NK-92 (cell line): ENCODE results near the gene PC.
"Not testable (repeated sequence)": the region's sequence is repeated elsewhere in the genome, so short reads cannot be mapped to it uniquely, and the experiment has no call there.

Experiments
- DNase-seq: peaks from one replicate; lab custom pipeline; 2025; ENCODE audit not compliant: unreplicated experiment; lab: John Stamatoyannopoulos, UW

PC gene

GRCh38 chr11:66958232-66958955 lies at the start of gene PC:
TSS of gene PC (minus strand) at chr11:66958383. CDS start at chr11:66872159, 86,224 bp downstream.
- peak; percentile 67 for DNase-seq

GRCh38 chr11:67007126-67007525 lies 48.9 kb upstream of the PC start:
- DNase-seq: no peak

DNA sequence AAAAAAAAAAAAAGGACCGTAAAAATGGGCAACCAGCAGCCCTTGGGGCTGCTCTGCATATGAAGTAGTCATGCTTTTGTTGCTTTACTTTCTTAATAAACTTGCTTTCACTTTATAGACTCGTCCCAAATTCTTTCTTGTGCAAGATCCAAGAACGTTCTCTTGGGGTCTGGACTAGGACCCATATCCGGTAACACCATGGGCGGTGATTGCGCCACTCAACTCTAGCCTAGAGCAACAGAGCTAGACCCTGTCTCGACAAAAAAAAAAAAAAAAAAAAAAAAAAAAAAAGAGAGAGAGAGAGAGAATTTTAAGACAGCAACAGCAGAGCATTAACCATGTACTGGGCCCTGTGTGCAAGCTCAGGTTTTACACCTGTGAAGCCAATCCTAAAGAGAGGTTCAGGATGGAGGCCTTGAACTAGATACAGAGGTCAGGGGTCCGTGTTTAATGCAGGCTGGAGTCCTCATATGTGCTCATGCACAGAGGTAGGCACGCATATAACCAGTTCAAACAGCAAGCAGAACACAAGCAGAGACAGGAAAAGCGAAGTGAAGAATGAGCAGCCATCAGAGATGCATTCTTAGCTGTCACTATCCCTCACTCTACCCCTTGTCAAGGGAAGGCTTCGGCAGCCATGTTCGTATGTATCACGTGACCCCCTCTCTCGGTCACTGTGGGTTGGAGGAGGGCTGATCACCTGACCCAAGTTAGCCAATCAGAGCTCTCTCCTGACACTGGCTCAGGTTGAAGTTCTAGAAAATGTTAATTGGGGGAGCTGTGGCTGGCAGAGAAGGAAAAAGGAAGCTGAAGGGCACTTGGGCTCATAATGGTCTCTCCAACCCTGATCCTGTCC lies 48.1 kb upstream of the PC start:
- no peak for DNase-seq

GRCh38 chr11:67005200-67005599 lies 47.0 kb upstream of the PC start:
- DNase-seq: not testable (repeated sequence)

DNA sequence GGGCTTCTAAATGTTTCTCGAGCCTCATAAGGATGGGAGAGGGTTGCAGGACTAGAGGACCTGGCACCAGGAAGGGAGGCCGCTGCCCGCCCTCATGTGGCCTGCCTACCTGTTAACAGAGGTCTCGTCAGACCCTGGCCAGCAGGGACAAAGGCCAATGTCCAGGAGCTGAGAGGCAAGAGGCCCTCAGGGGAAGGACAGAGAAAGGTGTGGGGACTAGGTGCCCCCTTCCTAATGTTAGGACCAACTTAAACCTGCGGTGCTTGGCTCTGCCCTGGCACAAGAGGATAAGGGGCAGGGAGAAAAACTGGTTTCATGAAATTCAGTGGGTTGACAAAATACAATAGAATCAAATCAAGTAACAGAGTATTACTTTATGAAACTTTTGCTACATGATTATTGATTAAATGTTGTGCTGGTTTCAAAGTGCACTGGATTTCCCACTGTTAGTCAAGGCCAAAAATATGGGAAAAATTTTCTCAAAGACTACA lies 44.8 kb upstream of the PC start:
- DNase-seq: no peak

GRCh38 chr11:67002297-67002913 lies 44.2 kb upstream of the PC start:
- no peak for DNase-seq

GRCh38 chr11:67001332-67001731 lies 43.1 kb upstream of the PC start:
- DNase-seq: no peak

DNA sequence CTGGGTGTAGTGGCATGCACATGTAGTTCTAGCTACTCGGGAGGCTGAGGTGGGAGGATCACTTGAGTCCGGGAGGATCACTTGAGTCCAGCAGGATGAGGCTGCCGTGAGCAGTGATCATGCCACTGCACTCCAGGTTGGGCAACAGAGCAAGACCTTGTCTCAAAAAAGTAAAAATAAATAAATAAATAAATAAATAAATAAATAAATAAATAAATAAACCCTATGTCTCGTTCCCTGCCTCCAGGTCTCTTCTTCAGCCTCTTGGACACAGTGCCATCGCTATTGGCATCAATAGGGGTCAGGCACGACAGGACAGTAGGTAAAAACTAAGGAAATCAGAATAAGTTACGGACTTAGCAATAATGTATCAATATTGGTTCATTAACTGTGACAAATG lies 41.4 kb upstream of the PC start:
- no peak for DNase-seq

- no peak for DNase-seq
These were observed 38.6 kb upstream of the PC start for GRCh38 chr11:66996609-66997273.

DNA sequence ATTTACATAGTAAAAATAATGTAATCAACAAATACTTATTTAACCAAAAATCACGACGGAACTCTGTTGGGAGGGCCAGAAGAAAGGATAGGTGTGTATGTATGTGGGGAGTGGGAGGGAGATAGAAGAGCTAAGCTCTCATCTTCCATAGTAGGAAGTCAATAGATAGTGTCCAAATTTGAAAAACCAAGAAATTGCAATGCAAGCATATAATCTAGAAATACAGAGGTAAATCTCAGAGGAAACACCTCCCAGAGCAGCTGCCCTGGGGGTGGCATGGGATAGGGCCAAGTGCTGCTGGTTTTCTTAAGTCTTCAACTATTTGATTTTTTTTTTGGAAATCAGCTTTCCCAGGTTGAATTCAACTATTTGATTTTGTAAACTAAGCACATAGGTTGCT lies 33.9 kb upstream of the PC start:
- DNase-seq: no peak

- DNase-seq: not testable (repeated sequence)
These were observed 31.2 kb upstream of the PC start for GRCh38 chr11:66989360-66989759.

GRCh38 chr11:66988741-66989140 lies 30.6 kb upstream of the PC start:
- DNase-seq: not testable (repeated sequence)

DNA sequence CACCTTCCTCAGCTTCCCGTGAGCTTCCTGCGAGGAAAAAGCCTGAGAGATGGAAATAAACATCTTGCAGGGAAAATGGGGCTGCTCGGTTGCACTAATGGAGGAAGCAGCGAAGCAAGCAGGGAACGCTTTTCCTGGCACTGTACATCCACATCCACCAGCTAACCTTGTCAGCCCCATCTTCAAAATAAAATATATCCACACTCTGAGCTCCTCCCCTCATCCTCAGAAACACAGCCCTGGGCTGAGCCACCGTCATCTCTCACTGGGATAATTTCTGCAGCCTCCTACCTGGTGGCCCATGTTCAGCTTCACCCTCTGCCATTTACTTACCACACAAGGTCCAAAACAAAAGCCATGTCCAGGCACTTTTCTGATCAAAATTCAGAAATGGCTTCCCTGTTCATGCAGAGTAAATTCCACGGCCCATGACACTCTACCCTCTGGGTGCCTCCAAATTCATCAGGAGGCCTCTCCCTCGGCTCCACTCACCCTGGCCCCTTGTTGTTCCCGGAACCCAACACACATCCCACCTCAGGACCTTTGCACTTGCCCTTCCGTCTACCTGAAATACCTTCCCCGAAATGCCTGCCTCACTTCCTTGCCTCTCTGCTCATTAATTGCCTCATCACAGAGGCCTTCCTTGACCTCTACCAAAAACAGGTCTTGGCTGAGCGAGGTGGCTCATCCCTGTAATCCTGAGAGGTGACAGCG lies 29.9 kb upstream of the PC start:
- no peak for DNase-seq

GRCh38 chr11:66987158-66987620 lies 29.0 kb upstream of the PC start:
- no peak for DNase-seq

GRCh38 chr11:66986178-66986545 lies 28.0 kb upstream of the PC start:
- no peak for DNase-seq

- no peak for DNase-seq
These were observed 27.5 kb upstream of the PC start for GRCh38 chr11:66985508-66986177.

- DNase-seq: no peak
These were observed 25.2 kb upstream of the PC start for GRCh38 chr11:66983275-66983924.

GRCh38 chr11:66981976-66982578 lies 23.9 kb upstream of the PC start:
- no peak for DNase-seq
